ENCODE data around the gene ZNF536. TPM values are rescaled to one million over a fixed set of nuclear protein-coding genes. Genes with fewer than 3 reads are reported as not detected.
"Not testable (repeated sequence)": the region's sequence is repeated elsewhere in the genome, so short reads cannot be mapped to it uniquely, and the experiment has no call there.

ZNF536 gene
- total RNA-seq, 1 experiment from 2014 or later: not detected

DNA sequence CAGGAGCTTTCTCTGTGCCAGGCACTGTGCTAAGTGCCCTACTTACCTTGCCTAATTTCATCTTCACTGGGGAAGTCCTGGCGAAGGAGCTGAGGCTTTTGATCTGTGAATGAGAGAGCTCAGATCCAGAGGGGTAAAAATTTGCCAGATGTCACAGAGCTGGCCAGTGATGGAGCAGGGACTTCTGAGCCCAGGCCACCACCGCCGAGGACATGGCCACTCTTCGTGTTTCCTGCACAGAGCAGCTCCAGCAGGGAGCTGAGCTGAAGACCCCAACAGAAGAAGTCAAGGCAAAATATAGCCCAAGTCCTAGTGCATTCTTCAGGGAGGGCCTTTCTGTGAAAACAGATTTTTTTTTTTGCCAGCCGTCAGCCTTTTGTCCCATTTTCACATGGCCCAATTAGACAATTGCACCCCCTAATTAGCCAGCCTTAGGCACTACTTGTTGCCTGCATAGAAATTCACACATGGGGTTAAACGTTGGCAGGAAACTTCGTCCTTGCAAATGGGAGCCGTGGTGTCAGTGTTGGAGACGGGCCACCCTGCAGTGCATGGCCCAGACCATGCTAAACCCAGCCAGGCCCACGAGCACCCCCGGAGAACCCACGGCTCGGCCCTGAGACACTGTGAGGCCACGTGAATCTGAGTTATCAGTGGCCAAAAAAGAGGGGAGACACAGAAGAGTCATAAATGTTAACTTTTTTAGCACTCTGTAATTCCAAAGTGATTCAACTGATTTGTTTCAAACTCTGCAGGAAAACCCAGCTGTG, 7.8 kb downstream of the ZNF536 start:
- in situ Hi-C loops (cut with HindIII; ENCODE audit: low sequenced_read_pairs): no loop called here
- DNase-seq (ENCODE audit: low spot score): no peak

DNA sequence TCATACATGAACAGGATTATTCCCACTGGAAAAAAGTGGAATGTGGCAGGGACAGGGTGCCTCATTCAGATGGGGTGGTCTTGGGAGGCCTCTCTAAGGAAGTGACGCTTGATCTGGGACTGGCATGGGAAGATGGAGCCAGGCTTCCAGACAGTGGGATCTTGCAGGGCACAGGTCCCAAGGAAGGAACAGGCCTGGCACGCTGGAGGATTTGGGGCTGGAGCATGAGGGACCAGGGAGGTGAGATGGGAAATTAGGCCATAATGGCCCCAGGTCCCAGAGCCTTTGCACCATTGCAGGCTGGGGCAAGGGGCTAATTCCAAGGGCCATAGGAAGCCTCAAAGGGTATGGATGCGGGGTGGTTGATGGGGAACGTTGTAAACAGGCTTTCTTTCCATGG, 9.2 kb downstream of the ZNF536 start:
- in situ Hi-C loops (cut with HindIII; ENCODE audit: low sequenced_read_pairs): no loop called here
- DNase-seq (ENCODE audit: low spot score): no peak

DNA sequence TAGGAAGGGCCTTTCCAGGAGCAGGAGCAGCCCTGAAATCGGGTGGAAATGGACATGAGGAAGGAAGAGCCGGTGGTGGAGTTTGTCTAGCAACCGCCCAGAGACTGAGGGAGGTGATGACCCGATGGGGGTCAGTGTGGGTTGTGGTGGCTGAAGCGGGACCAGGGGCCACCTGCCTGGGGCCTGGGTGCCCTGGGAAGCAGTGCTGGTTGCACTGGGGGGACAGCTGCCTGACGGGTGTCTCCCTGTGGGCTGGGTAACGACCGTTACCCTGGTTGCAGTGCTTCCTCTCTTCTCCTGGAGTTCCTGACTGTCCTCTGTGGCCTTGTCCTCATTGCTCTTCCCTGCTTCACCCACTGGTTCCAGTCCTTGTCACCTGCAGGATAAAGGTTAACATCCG, 13.0 kb downstream of the ZNF536 start:
- DNase-seq (ENCODE audit: low spot score): no peak

DNA sequence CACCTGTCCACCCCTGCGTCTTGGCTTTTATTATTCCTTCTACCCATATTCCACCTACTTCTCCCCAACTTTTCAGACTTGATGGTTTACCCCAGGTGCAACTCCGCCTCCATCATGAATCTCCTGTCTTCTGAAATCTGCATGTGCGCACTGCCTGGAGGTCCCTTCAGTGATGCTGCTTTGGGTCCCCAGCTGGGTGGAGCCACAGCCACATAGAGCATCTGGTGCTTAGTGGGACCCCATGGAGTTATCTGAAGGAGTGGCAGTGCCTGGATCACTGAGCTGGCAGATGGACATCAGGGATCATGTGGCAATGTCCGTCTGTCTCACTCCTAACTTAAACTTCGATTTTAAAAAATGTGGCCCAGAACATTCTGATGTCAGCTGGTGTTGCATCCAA, 13.5 kb downstream of the ZNF536 start:
- in situ Hi-C loops (cut with HindIII; ENCODE audit: low sequenced_read_pairs): no loop called here
- DNase-seq (ENCODE audit: low spot score): no peak

More for the DNA sequence above, 13.0 kb downstream of the ZNF536 start:
- in situ Hi-C loops (cut with HindIII; ENCODE audit: low sequenced_read_pairs): no loop called here

DNA sequence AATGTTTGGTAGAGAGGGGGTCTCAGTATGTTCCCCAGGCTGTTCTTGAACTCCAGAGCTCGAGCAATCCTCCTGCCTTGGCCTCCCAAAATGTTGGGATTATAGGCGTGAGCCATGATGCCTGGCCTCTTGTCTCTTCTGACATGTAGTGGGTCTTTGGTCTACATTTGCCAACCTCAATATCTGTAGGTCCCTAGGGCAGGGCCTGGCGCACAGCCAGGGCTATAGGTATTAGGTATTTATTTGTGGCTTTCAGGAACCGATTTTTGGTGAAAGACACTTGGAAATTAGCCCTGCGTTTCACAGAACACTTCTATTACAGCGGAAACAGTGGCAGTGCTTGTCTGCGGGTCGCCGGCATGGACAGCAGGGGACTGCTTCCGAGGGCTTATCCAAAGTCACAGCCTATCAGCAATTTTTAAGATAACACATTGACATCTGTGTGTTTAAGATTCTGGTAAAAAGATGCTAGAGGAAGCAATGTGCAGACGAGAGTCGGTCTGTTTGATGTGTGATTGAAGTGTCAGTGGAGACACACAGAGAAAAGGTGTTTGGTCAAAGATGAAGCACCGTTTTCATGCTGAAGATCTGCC, 14.5 kb downstream of the ZNF536 start:
- DNase-seq (ENCODE audit: low spot score): no peak
- in situ Hi-C loops (cut with HindIII; ENCODE audit: low sequenced_read_pairs): no loop called here

DNA sequence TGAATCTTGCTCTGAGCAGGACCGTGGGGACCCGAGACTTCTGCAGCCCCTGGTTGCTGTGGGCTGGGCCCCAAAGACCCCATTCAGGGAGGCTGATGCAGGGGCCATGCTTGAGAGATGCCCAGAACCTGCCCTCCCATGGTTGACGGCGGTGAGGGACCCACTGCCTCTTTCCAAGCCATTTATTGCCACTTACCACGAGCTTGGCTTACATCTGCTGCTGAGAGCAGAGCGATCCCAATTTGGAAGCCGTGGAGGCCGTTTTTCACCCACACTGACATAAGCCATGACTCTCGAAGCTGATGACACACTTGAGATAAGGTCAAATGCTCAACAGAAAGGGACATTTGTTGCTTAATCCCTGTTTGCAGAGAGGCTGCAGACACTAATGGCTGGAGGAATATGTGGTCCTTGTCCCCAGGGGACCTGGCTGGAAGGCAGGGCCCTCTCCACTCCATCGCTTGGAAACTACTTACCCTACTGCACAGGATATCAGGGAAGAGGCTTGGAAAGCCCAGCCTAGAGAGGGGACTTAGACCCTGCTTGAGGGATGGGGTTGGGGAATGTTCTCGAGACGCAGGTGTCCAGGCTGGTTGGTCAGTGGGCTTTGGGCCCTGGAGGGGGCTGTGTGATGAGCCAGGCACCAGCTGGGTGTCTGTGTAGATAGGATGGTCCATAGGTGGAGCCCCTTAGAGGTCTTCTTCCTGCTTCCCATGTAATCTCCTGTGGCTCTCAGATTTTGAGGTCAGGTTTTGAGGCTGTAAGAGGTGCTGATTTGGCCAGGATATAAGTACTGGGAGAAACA, 15.3 kb downstream of the ZNF536 start:
- no peak for DNase-seq (ENCODE audit: low spot score)
- in situ Hi-C loops (cut with HindIII; ENCODE audit: low sequenced_read_pairs): no loop called here

DNA sequence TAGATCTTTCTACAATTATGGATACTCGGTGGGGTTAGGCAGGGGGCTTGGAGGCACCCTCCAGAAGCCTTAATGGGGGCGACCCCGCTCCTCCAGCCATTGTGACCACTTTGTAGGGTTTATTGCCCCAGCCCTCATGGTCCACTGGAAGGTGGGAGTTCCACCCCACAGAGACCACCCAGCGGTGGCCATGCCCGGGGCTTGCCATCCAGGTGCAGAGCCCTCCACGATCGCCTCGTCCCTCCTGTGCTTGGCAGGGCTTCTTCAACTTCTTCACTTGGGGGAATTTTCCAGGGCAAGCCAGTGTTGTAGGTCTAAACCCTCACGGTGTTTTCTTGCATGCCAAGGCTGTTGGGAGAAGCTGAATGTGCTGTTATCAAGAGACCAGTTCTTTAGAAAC, 16.1 kb downstream of the ZNF536 start:
- DNase-seq (ENCODE audit: low spot score): no peak
- in situ Hi-C loops (cut with HindIII; ENCODE audit: low sequenced_read_pairs): no loop called here

DNA sequence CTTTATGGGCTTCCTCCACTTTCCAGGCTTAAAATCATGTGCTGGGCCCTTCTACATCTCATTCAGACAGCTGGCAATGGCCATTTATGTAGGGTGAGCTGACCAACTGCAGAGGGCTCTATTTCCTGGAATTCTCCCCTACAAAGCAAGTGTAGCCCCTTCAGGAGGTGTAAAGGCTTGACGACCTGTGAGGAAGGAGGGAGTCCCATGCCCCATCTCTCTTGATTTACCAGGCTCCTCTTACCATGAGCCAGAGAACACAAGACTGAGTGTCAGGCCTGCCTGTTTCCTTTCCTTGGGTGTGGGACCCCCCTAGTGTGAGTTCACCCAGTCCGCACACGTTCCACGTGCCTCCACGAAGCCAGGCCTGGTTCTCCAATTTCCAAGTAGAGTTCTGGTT, 16.6 kb downstream of the ZNF536 start:
- no peak for DNase-seq (ENCODE audit: low spot score)
- in situ Hi-C loops (cut with HindIII; ENCODE audit: low sequenced_read_pairs): no loop called here

DNA sequence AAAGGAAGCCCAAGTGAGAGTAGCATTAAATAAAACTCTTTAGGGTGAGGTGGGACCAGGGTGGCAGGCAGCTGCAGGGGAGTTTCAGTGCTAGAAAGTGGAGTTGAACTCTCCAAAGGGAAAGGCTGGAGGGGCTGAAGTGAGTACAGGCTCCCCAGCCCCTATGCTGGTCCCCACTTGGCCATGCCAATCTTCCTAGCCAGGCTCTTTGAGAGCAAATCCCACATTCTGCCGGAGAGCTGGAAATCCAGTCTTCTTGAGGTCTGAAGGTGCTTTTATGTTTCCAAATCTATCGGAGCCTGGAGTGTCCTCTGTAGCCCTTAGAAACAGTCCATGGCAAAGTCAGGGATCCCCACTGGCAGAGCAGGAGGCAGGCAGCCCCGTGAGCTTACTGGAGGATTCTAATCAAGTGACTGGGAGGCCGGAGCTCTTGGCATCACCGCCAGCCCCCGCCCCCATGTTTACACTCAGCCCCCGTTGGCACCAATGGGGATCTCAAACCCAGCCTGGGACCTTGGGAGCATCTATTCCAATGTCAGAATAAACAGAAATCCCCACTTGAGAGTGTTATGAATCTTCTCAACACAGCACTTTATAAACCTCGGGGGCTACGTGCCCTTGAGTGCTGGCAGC, 18.3 kb downstream of the ZNF536 start:
- peak; percentile 40 for DNase-seq (ENCODE audit: low spot score)
- in situ Hi-C loops (cut with HindIII; ENCODE audit: low sequenced_read_pairs): no loop called here

DNA sequence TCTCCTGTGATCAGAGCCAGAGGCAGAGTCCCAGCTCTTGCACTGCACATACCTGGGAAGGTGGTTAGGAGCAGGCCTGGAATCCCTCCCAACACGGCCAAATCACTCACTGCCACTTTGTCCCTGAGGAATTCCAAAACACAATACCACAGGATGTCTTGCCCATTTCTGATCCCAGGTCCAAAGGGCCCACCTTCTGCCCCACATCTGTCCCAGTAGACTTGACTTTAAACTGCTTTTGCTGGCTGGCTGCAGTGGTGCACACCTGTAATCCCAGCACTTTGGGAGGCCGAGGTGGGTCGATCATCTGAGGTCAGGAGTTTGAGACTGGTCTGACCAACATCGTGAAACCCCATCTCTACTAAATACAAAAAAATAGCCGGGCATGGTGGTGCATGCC, 18.9 kb downstream of the ZNF536 start:
- no peak for DNase-seq (ENCODE audit: low spot score)
- in situ Hi-C loops (cut with HindIII; ENCODE audit: low sequenced_read_pairs): no loop called here

DNA sequence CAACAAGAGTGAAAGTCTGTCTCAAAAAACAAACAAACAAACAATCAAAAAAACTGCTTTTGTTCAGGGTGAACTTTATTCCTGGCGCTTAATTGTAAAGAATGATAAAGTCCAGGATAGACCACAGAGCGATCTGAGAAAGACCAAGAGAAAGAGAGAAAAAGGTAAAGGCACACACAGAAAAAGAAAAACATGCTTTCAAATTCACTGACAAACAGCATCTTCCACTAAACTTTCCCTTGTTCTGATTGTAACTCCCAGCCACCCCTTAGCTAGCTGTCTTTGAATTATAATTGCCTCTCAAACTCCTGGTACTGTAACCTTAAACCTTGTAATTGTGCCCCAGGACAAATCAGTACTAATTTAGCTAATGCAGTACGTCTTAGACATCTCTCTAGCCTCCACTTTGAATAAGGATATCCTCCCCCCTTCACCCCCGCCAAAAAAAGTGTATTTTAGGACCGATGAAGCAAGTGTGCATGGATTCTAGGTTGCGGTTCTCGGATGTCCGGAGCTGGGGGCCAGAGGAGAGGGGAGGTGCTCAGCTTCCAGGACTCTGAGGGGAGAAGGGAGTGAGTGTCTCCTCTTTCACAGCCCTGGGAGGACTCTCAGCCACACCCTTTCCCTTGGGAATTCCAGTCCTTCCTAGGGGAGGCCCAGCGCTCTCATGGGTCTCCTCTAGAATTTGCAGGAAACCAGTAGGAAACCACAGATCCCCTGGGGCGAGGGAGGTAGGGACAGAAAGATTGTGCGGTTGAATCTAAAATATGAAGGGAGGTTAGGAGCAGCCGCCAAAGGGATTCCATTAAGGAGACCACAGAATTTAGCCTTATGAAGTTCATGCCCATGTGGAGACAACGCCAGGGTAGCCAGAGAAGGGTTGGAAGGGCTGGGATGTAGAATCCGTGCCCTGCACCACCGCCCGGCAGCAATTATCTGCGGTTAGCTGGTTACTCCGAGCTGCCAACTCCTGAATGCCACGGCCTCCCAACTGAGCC, 19.7 kb downstream of the ZNF536 start:
- DNase-seq (ENCODE audit: low spot score): peak; percentile 60
- in situ Hi-C loops (cut with HindIII; ENCODE audit: low sequenced_read_pairs): no loop called here

DNA sequence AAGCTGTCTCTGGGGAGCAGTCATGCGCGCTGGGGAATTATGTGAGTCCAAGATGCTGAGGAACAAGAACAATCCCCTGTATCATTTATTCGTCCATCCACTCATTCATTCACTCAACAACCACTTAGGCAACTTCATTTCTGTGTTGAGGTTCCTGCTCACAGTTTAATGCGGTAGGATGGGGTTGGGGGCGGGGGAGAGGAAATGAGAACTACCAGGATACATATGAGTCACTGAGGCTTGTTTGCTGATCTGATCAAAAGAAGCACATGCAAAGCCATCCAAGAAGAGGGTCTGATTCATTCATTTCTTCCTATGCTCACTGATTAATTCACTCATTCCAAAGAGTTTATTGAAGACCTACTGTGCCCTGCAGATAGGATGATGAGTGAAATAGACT, 20.9 kb downstream of the ZNF536 start:
- in situ Hi-C loops (cut with HindIII; ENCODE audit: low sequenced_read_pairs): no loop called here
- DNase-seq (ENCODE audit: low spot score): no peak

DNA sequence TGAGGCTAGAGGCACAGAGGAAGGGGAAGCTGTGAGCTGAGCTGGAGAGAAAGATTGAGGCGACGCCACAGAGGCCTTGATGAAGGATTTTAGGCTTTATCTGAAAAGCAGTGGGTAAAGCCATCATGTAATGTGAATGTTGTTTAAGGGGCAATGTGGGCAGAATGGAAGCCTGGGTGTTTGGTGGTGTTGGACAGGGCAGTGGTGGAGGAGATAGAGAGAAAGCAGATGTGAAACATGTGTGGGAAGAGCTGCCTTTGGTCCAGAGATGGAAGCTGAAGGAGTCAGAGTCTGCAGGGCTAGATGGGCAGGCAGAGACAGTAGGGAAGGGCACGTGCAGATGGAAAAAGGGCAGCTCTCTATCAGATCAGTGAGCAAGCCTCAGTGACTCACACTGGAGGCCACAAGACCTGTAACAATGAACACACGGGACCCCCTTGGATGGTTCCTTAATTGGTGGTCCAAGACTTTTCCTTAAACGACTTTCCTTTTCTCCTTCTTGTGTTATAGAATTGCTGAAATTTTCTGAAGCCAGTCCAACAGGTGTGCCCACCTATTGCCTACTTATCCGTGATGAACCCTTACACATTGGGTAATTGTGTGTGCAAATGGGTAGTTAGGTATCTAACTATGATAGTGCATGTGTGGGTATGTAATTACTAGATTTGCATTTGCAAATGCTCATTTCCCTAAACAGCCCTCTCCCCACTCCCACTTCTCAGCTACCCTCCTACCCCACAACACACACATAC, 21.7 kb downstream of the ZNF536 start:
- in situ Hi-C loops (cut with HindIII; ENCODE audit: low sequenced_read_pairs): no loop called here
- DNase-seq (ENCODE audit: low spot score): no peak

DNA sequence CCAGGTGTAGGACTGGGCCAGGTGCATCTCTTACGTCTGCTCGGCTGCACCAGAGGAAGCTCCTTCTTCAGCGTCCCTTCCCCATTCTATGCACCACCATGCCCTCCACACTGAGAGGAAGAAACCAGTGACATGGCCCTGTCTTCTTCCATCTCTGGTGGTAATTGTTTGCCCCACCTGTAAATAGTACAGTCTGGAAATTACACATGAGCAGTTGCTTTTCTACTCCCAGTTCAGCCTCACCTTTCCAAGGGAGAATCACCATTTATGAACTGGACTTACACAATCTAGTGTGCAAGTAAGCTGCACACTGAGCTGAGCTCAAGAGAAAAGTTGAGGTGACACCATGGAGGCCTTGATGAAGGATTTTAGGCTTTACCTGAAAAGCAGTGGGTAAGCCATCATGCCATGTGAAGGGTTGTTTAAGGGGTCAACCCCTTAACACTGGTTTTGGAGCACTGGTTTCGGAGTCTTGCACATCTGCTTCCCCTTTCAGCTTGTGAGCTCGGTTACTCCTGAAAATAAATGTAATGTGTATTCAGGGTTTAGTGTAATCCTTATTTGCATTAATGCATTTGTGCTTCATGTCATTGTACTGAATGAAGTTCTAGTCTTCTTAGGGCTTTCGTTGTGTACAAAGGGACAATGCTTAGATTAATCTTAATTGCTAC, 22.4 kb downstream of the ZNF536 start:
- in situ Hi-C loops (cut with HindIII; ENCODE audit: low sequenced_read_pairs): no loop called here
- DNase-seq (ENCODE audit: low spot score): no peak

DNA sequence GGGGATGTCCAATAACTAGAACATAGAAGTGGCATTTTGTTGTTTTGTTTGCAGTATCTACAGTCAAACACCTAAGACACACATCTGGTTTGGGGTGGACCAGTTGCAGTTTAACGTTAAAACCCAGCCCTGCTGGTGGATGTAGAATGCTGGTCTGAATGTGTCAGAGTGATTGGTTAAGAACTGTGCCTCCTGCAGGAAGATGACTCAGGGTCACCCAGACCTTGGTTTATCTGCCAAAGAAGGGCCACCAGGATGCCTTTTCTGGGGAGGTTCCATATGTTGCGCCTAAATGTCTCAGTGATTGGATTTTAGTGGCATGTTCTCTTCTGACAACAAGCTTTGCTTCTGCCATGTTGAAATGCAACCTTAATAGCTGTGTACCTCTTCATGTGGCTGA, 23.1 kb downstream of the ZNF536 start:
- in situ Hi-C loops (cut with HindIII; ENCODE audit: low sequenced_read_pairs): no loop called here
- no peak for DNase-seq (ENCODE audit: low spot score)

DNA sequence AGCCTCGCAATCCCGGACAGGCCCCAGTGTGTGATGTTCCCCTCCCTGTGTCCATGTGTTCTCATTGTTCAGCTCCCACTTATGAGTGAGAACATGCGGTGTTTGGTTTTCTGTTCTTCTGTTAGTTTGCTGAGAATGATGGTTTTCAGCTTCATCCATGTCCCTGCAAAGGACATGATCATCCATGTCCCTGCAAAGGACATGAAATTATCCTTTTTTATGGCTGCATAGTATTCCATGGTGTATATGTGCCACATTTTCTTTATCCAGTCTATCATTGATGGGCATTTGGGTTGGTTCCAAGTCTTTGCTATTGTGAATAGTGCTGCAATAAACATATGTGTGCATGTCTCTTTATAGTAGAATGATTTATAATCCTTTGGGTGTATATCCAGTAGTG, 26.4 kb downstream of the ZNF536 start:
- in situ Hi-C loops (cut with HindIII; ENCODE audit: low sequenced_read_pairs): not testable (repeated sequence)

DNA sequence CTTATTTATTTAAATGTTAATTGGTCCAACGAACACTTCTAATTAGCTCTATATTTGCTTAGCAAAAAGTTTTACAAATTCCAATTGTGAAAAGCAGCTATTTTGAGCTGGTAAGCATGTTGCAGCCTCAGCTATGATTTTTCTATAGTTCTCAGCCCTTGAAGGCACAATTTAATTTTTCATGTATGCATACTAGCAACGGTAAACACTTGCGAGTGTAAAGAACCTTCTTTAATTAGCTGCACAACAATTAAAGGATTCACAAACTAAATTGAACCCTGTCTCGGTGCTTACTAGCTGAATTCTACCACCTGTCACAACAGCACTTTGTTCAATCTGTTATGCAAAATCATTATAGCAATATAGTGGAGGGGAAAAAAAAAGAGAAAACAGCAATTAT, 29.8 kb downstream of the ZNF536 start:
- no peak for DNase-seq (ENCODE audit: low spot score)
- in situ Hi-C loops (cut with HindIII; ENCODE audit: low sequenced_read_pairs): no loop called here

More for the DNA sequence above, 26.4 kb downstream of the ZNF536 start:
- DNase-seq (ENCODE audit: low spot score): not testable (repeated sequence)
